ENCODE measurements around the gene AATF.
A peak's percentile ranks its signal among the peaks of the same experiment; 100 is the strongest.

The AATF gene

GRCh38 chr17:36911001-36911400 is 37.8 kb upstream of the AATF start:
- no peak for DNase-seq (ENCODE audit: low read depth)
- no peak overlapping the region for H3K4me3 ChIP-seq (replicated peaks; ENCODE audit: low read depth, low read length)
- no peak for TF ChIP-seq CTCF (IDR thresholded peaks at IDR 0.05; ENCODE audit: low read length, missing control alignments)

- H3K4me3 ChIP-seq (replicated peaks; ENCODE audit: low read depth, low read length), result no peak overlapping the region
- TF ChIP-seq CTCF (IDR thresholded peaks at IDR 0.05; ENCODE audit: low read length, missing control alignments), result no peak
- no peak for DNase-seq (ENCODE audit: low read depth)
Observed at GRCh38 chr17:36913132-36913531, 35.6 kb upstream of the AATF start.

- no peak for TF ChIP-seq CTCF (IDR thresholded peaks at IDR 0.05; ENCODE audit: low read length, missing control alignments)
Observed at GRCh38 chr17:36918211-36918691, 30.5 kb upstream of the AATF start.

GRCh38 chr17:36919407-36919968 is 29.3 kb upstream of the AATF start:
- no peak for TF ChIP-seq CTCF (IDR thresholded peaks at IDR 0.05; ENCODE audit: low read length, missing control alignments)
- H3K4me3 ChIP-seq (replicated peaks; ENCODE audit: low read depth, low read length), result no peak overlapping the region
- DNase-seq (ENCODE audit: low read depth), result no peak

More at GRCh38 chr17:36918211-36918691, 30.5 kb upstream of the AATF start:
- DNase-seq (ENCODE audit: low read depth), result peak; percentile 49
- H3K4me3 ChIP-seq (replicated peaks; ENCODE audit: low read depth, low read length), result no peak overlapping the region

- TF ChIP-seq CTCF (IDR thresholded peaks at IDR 0.05; ENCODE audit: low read length, missing control alignments), result no peak
- DNase-seq (ENCODE audit: low read depth), result no peak
- no peak overlapping the region for H3K4me3 ChIP-seq (replicated peaks; ENCODE audit: low read depth, low read length)
Observed at GRCh38 chr17:36920032-36921005, 28.4 kb upstream of the AATF start.

GRCh38 chr17:36921095-36921851 is 27.5 kb upstream of the AATF start:
- no peak overlapping the region for H3K4me3 ChIP-seq (replicated peaks; ENCODE audit: low read depth, low read length)
- DNase-seq (ENCODE audit: low read depth), result peak; percentile 66

More at GRCh38 chr17:36921095-36921851, 27.5 kb upstream of the AATF start:
- TF ChIP-seq CTCF (IDR thresholded peaks at IDR 0.05; ENCODE audit: low read length, missing control alignments), result no peak
